Uterus (tissue), 2 donors: ENCODE measurements around the gene SKI.

Experiments
- POLR2A ChIP-seq, 2 donors: fragments of 450-650 bp; IDR thresholded peaks; one replicate each; pipeline ENCODE4 v1.6.1; 2016; ENCODE audit warnings: antibody characterized with exemption in 2 of 2, mild to moderate bottlenecking in 1 of 2, moderate library complexity in 1 of 2
- TF ChIP-seq, protein P1 (sequence below), 4 experiments: fragments of 200-600 bp in 2 of 4; fragments of 450-650 bp in 2 of 4; sonication (generic) in 2 of 4; IDR thresholded peaks; one replicate each; pipeline ENCODE4 v1.5.1; 2016 to 2019; ENCODE audit warnings: antibody characterized with exemption in 4 of 4, mild to moderate bottlenecking in 2 of 4, moderate library complexity in 1 of 4

DNA sequence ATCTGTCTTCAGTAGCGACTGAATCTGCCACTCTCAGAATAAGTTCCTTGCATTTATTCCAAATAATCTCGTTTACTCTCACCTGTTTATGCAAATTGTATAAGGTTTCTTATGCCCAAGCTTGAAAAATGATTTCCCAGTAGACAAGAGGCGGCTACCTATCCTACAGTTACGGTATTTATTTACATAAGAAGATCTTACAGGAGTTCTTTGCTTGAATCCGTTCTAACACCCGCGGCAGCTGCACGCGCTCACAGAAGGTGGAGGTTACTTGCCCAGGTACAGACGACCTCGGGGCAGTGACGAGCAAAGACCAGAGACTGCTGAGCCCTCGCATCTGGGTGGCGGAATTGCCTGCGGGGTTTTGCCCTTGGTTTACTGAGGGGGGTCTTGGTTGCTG lies 79.9 kb downstream of the SKI start:
- TF ChIP-seq, protein P1, sequence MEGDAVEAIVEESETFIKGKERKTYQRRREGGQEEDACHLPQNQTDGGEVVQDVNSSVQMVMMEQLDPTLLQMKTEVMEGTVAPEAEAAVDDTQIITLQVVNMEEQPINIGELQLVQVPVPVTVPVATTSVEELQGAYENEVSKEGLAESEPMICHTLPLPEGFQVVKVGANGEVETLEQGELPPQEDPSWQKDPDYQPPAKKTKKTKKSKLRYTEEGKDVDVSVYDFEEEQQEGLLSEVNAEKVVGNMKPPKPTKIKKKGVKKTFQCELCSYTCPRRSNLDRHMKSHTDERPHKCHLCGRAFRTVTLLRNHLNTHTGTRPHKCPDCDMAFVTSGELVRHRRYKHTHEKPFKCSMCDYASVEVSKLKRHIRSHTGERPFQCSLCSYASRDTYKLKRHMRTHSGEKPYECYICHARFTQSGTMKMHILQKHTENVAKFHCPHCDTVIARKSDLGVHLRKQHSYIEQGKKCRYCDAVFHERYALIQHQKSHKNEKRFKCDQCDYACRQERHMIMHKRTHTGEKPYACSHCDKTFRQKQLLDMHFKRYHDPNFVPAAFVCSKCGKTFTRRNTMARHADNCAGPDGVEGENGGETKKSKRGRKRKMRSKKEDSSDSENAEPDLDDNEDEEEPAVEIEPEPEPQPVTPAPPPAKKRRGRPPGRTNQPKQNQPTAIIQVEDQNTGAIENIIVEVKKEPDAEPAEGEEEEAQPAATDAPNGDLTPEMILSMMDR (IDR thresholded peaks at IDR 0.05): no peak
- TF ChIP-seq POLR2A (IDR thresholded peaks at IDR 0.05): no peak
